Liver (tissue), 3 donors: ENCODE data around the gene MBNL2.

ENCODE experiments used
- ATF3 ChIP-seq: IDR thresholded peaks from 2 replicates; pipeline ENCODE4 v1.6.1; 2016; ENCODE audit warnings: antibody characterized with exemption
- CTCF ChIP-seq: fragments of 150-350 bp; IDR thresholded peaks from 2 replicates; pipeline ENCODE4 v1.5.1; 2017; ENCODE audit warnings: improper control_type of control experiment, low read depth, low read length; ENCODE audit not compliant: missing input control
- FOXA1 ChIP-seq: IDR thresholded peaks from 2 replicates; pipeline ENCODE4 v1.6.1; 2016; ENCODE audit warnings: antibody characterized with exemption
- GABPA ChIP-seq, 2 donors: IDR thresholded peaks in 1 of 2; conservative IDR thresholded peaks in 1 of 2; 2 replicates each; pipeline ENCODE4 v1.6.1; 2016; ENCODE audit warnings: antibody characterized with exemption in 2 of 2, mild to moderate bottlenecking in 1 of 2, moderate library complexity in 1 of 2
- JUND ChIP-seq, 2 donors: IDR thresholded peaks; 2 replicates each; pipeline ENCODE4 v1.6.1; 2016; ENCODE audit warnings: antibody characterized with exemption in 2 of 2
- MAX ChIP-seq: IDR thresholded peaks from 2 replicates; pipeline ENCODE4 v1.6.1; 2016; ENCODE audit warnings: antibody characterized with exemption
- RAD21 ChIP-seq, 2 donors: IDR thresholded peaks; 2 replicates each; pipeline ENCODE4 v1.6.1; 2016; ENCODE audit warnings: antibody characterized with exemption in 2 of 2, mild to moderate bottlenecking in 2 of 2
- REST ChIP-seq: IDR thresholded peaks from 2 replicates; pipeline ENCODE4 v1.6.1; 2016; ENCODE audit warnings: antibody characterized with exemption, mild to moderate bottlenecking
- RXRA ChIP-seq, 2 donors: IDR thresholded peaks; 2 replicates each; pipeline ENCODE4 v1.6.1; 2017 to 2018; ENCODE audit warnings: antibody characterized with exemption in 2 of 2, mild to moderate bottlenecking in 1 of 2
- SP1 ChIP-seq: IDR thresholded peaks from 2 replicates; pipeline ENCODE4 v1.6.1; 2018; ENCODE audit warnings: antibody characterized with exemption, mild to moderate bottlenecking
- TAF1 ChIP-seq: conservative IDR thresholded peaks from 2 replicates; pipeline ENCODE4 v1.6.1; 2016; ENCODE audit warnings: antibody characterized with exemption, mild to moderate bottlenecking
- YY1 ChIP-seq: IDR thresholded peaks from 2 replicates; pipeline ENCODE4 v1.6.1; 2016; ENCODE audit warnings: antibody characterized with exemption, mild to moderate bottlenecking
- ZBTB33 ChIP-seq: IDR thresholded peaks from 2 replicates; pipeline ENCODE4 v1.6.1; 2016; ENCODE audit warnings: antibody characterized with exemption
- donor health status: healthy.
- donor health status: healthy.

GRCh38 chr13:97194479-97194878 lies 27.7 kb upstream of the MBNL2 start:
- no peak for TF ChIP-seq CTCF
- TF ChIP-seq MAX: no peak
- TF ChIP-seq GABPA (IDR thresholded peaks at IDR 0.05 in 1 of 2, conservative IDR thresholded peaks at IDR 0.05 in 1 of 2): no peak
- TF ChIP-seq TAF1: no peak
- TF ChIP-seq REST: no peak
- TF ChIP-seq RAD21 (IDR thresholded peaks at IDR 0.05): no peak
- no peak for TF ChIP-seq YY1
- no peak for TF ChIP-seq FOXA1
- no peak for TF ChIP-seq SP1
- no peak for TF ChIP-seq ZBTB33
- no peak for TF ChIP-seq RXRA (IDR thresholded peaks at IDR 0.05)
- no peak for TF ChIP-seq ATF3
- TF ChIP-seq JUND (IDR thresholded peaks at IDR 0.05): no peak
